ENCODE results near the gene LSM10.

The LSM10 gene

GRCh38 chr1:36391271-36391670 lies 6.4 kb downstream of the LSM10 start:
- no peak overlapping the region for H2AFZ ChIP-seq (ENCODE audit: low read depth, low read length)
- H3K9me3 ChIP-seq (ENCODE audit: insufficient read depth, low read length, severe bottlenecking) = no peaks in the 10 kb centered on the region
- peaks cover 27% of the 10 kb centered on the region for H3K4me1 ChIP-seq (ENCODE audit: insufficient read depth, low read length)
- no peak overlapping the region for H3K27ac ChIP-seq (ENCODE audit: low read length)
- ATAC-seq (ENCODE audit: insufficient read depth, low read depth) (no peak), DNase-seq (no peak)
- peaks cover 19% of the 10 kb centered on the region for H3K79me2 ChIP-seq (ENCODE audit: insufficient read depth, low read length)
- no peaks in the 10 kb centered on the region for H3K27me3 ChIP-seq (ENCODE audit: insufficient read depth, low read length, poor library complexity)
- H3K4me2 ChIP-seq (ENCODE audit: insufficient read depth, low read length) = no peak overlapping the region
- peaks cover 43% of the 10 kb centered on the region for H3K36me3 ChIP-seq (ENCODE audit: insufficient read depth, low read length)
- H3K4me3 ChIP-seq (ENCODE audit: low read depth in 1 of 2, low read length in 2 of 2) = no peak overlapping the region
- H3K9ac ChIP-seq (ENCODE audit: low read depth, low read length) = no peak overlapping the region
- TF ChIP-seq CTCF (IDR thresholded peaks at IDR 0.05; ENCODE audit: borderline replicate concordance, extremely low read depth, low read length, poor library complexity, severe bottlenecking) = no peak
- TF ChIP-seq EZH2 (IDR thresholded peaks at IDR 0.05; ENCODE audit: borderline replicate concordance, low read depth, low read length, severe bottlenecking) = no peak
- H4K20me1 ChIP-seq (ENCODE audit: insufficient read depth, low read length) = peaks cover 8% of the 10 kb centered on the region; the same call in 1 of the 2 replicates

- Histone ChIP-seq H3K79me2 (ENCODE audit: insufficient read depth, low read length) (peaks cover 12% of the 10 kb centered on the region; the same call in 1 of the 2 replicates), H3K9me3 (ENCODE audit: insufficient read depth, low read length, severe bottlenecking) (no peaks in the 10 kb centered on the region), H3K9ac (ENCODE audit: low read depth, low read length) (no peak overlapping the region), H3K36me3 (ENCODE audit: insufficient read depth, low read length) (peaks cover 43% of the 10 kb centered on the region), H4K20me1 (ENCODE audit: insufficient read depth, low read length) (peaks cover 8% of the 10 kb centered on the region; the same call in 1 of the 2 replicates), H3K4me2 (ENCODE audit: insufficient read depth, low read length) (no peak overlapping the region), H3K27me3 (ENCODE audit: insufficient read depth, low read length, poor library complexity) (no peaks in the 10 kb centered on the region), H3K4me1 (ENCODE audit: insufficient read depth, low read length) (peaks cover 26% of the 10 kb centered on the region), H3K4me3 (ENCODE audit: low read depth in 1 of 2, low read length in 2 of 2) (no peak overlapping the region), H3K27ac (ENCODE audit: low read length) (no peak overlapping the region), H2AFZ (ENCODE audit: low read depth, low read length) (no peak overlapping the region)
- TF ChIP-seq CTCF (IDR thresholded peaks at IDR 0.05; ENCODE audit: borderline replicate concordance, extremely low read depth, low read length, poor library complexity, severe bottlenecking) = no peak
- TF ChIP-seq EZH2 (IDR thresholded peaks at IDR 0.05; ENCODE audit: borderline replicate concordance, low read depth, low read length, severe bottlenecking) = no peak
- DNase-seq = no peak
- ATAC-seq (ENCODE audit: insufficient read depth, low read depth) = no peak
These were observed 7.3 kb downstream of the LSM10 start for GRCh38 chr1:36390411-36390810.

GRCh38 chr1:36389999-36390398 lies 7.7 kb downstream of the LSM10 start:
- Histone ChIP-seq H2AFZ (ENCODE audit: low read depth, low read length) (no peak overlapping the region), H3K79me2 (ENCODE audit: insufficient read depth, low read length) (peaks cover 14% of the 10 kb centered on the region), H3K4me3 (ENCODE audit: low read depth in 1 of 2, low read length in 2 of 2) (no peak overlapping the region), H3K4me1 (ENCODE audit: insufficient read depth, low read length) (peaks cover 27% of the 10 kb centered on the region), H3K4me2 (ENCODE audit: insufficient read depth, low read length) (no peak overlapping the region), H3K27me3 (ENCODE audit: insufficient read depth, low read length, poor library complexity) (no peaks in the 10 kb centered on the region), H3K27ac (ENCODE audit: low read length) (no peak overlapping the region), H3K9me3 (ENCODE audit: insufficient read depth, low read length, severe bottlenecking) (no peaks in the 10 kb centered on the region), H3K9ac (ENCODE audit: low read depth, low read length) (no peak overlapping the region), H3K36me3 (ENCODE audit: insufficient read depth, low read length) (peaks cover 43% of the 10 kb centered on the region), H4K20me1 (ENCODE audit: insufficient read depth, low read length) (peaks cover 8% of the 10 kb centered on the region; the same call in 1 of the 2 replicates)
- ATAC-seq (ENCODE audit: insufficient read depth, low read depth) (no peak), DNase-seq (no peak)
- TF ChIP-seq CTCF (IDR thresholded peaks at IDR 0.05; ENCODE audit: borderline replicate concordance, extremely low read depth, low read length, poor library complexity, severe bottlenecking) = no peak
- no peak for TF ChIP-seq EZH2 (IDR thresholded peaks at IDR 0.05; ENCODE audit: borderline replicate concordance, low read depth, low read length, severe bottlenecking)

GRCh38 chr1:36389261-36389660 lies 8.4 kb downstream of the LSM10 start:
- Histone ChIP-seq H2AFZ (ENCODE audit: low read depth, low read length) (no peak overlapping the region), H3K9ac (ENCODE audit: low read depth, low read length) (no peak overlapping the region), H3K9me3 (ENCODE audit: insufficient read depth, low read length, severe bottlenecking) (no peaks in the 10 kb centered on the region), H3K36me3 (ENCODE audit: insufficient read depth, low read length) (peaks cover 40% of the 10 kb centered on the region), H3K79me2 (ENCODE audit: insufficient read depth, low read length) (peaks cover 20% of the 10 kb centered on the region), H3K27ac (ENCODE audit: low read length) (no peak overlapping the region), H4K20me1 (ENCODE audit: insufficient read depth, low read length) (peaks cover 8% of the 10 kb centered on the region; the same call in 1 of the 2 replicates), H3K4me3 (ENCODE audit: low read depth in 1 of 2, low read length in 2 of 2) (no peak overlapping the region), H3K4me2 (ENCODE audit: insufficient read depth, low read length) (no peak overlapping the region), H3K4me1 (ENCODE audit: insufficient read depth, low read length) (peaks cover 34% of the 10 kb centered on the region), H3K27me3 (ENCODE audit: insufficient read depth, low read length, poor library complexity) (no peaks in the 10 kb centered on the region)
- ATAC-seq (ENCODE audit: insufficient read depth, low read depth) (no peak), DNase-seq (no peak)
- TF ChIP-seq EZH2 (IDR thresholded peaks at IDR 0.05; ENCODE audit: borderline replicate concordance, low read depth, low read length, severe bottlenecking) = no peak
- TF ChIP-seq CTCF (IDR thresholded peaks at IDR 0.05; ENCODE audit: borderline replicate concordance, extremely low read depth, low read length, poor library complexity, severe bottlenecking) = no peak
